Kidney (tissue), 22 donors: ENCODE measurements around the gene JOSD2. TPM values are rescaled to one million over a fixed set of nuclear protein-coding genes. Genes with fewer than 3 reads are reported as not detected.
A peak's percentile ranks its signal among the peaks of the same experiment; 100 is the strongest.

Source experiments
- DNase-seq, 5 donors: peaks; one replicate each; pipeline ENCODE4 v3.0.0-alpha.2; 2013 to 2020
- FAIRE-seq: peaks from 2 replicates; lab custom pipeline; 2012; peaks lifted over from hg19 to GRCh38; lab: Jason Lieb, UNC
- H3K27ac ChIP-seq, 2 donors: one replicate each; pipeline ENCODE4 v1.7.0; 2013; ENCODE audit warnings: low read depth in 2 of 2, low read length in 2 of 2, inconsistent platforms in 1 of 2
- H3K27me3 ChIP-seq: one replicate; pipeline ENCODE4 v1.7.1; 2013; ENCODE audit warnings: low read length, inconsistent platforms; ENCODE audit not compliant: control insufficient read depth, insufficient read depth
- H3K36me3 ChIP-seq, 3 donors: one replicate each; pipeline versions ENCODE4 v1.7.0 to v1.7.1; 2013; ENCODE audit warnings: low read length in 3 of 3, control low read depth in 1 of 3, inconsistent platforms in 1 of 3; ENCODE audit not compliant: insufficient read depth in 3 of 3, control insufficient read depth in 2 of 3
- H3K4me1 ChIP-seq, 3 donors: one replicate each; pipeline versions ENCODE4 v1.7.0 to v1.7.1; 2013; ENCODE audit warnings: low read length in 3 of 3, inconsistent platforms in 1 of 3, low read depth in 1 of 3; ENCODE audit not compliant: control insufficient read depth in 2 of 3, insufficient read depth in 2 of 3
- H3K4me3 ChIP-seq, 3 donors: one replicate each; pipeline versions ENCODE4 v1.7.0 to v1.8.1; 2013; ENCODE audit warnings: low read length in 3 of 3, control low read depth in 1 of 3, inconsistent platforms in 1 of 3
- H3K9ac ChIP-seq, 3 donors: one replicate each; pipeline versions ENCODE4 v1.7.0 to v1.7.1; 2013; ENCODE audit warnings: low read length in 3 of 3, control low read depth in 1 of 3, inconsistent platforms in 1 of 3
- H3K9me3 ChIP-seq, 3 donors: one replicate each; pipeline versions ENCODE4 v1.7.0 to v1.7.1; 2013; ENCODE audit warnings: low read length in 3 of 3, control low read depth in 1 of 3, inconsistent platforms in 1 of 3; ENCODE audit not compliant: control insufficient read depth in 2 of 3, insufficient read depth in 1 of 3
- intact Hi-C: fragments of 100-400 bp; cut with DNase I; formaldehyde crosslinking; loops from one replicate; pipeline ENCODE4 v1.11.1; 2022
- long read RNA-seq, 10 donors: library from polyadenylated mRNA in 1 of 10; unstranded in 1 of 10; transcript quantifications; one replicate each; pipeline ENCODE4 v2.0.0 and lab custom pipeline, GENCODE V29; 2021 to 2026
- polyA plus RNA-seq: library from polyadenylated mRNA; stranded (reverse); fragments of 350-450 nt; fragmentation: Illumina TruSeq; extraction: RNeasy Lipid Tissue Mini Kit (QIAGEN cat#74804); gene quantifications from one replicate; pipeline ENCODE4 v1.2.3, GENCODE V29; 2014; ENCODE audit warnings: low read depth, low replicate concordance; ENCODE audit not compliant: insufficient read depth
- total RNA-seq: library from RNA; stranded (reverse); fragmentation: NEBNext Ultra II Directional; extraction: Animal tissue kit (Norgen Biotek cat#: 25700); gene quantifications from one replicate; pipeline ENCODE4 v1.2.1, GENCODE V29; 2021
- TF ChIP-seq, protein P1 (sequence below): IDR thresholded peaks from 3 replicates; pipeline ENCODE4 v1.5.1; 2012; ENCODE audit warnings: mild to moderate bottlenecking, moderate library complexity, borderline replicate concordance; ENCODE audit not compliant: insufficient read depth; ENCODE audit errors: extremely low read depth
- donor health status: control.
- donor health status: control.
- donor health status: control.
- donor health status: control.
- donor health status: control.
- donor health status: DM: yes; HTN: yes; CAD: no.
- donor health status: Normal renal cell carcinoma (clear cell type).

The JOSD2 gene, protein sequence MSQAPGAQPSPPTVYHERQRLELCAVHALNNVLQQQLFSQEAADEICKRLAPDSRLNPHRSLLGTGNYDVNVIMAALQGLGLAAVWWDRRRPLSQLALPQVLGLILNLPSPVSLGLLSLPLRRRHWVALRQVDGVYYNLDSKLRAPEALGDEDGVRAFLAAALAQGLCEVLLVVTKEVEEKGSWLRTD
- total RNA-seq: 31.7 TPM
- polyA plus RNA-seq: 73.7 TPM
- long read RNA-seq, donor 1, partial matches to known transcripts: 0 of 6 reads
- long read RNA-seq, donor 1, other reads (novel, unspliced or antisense): 0 of 6 reads
- long read RNA-seq, donor 2, transcript JOSD2-204 (5 exons, 996 nt): major isoform, 6 of 8 reads
- long read RNA-seq, donor 2, partial matches to known transcripts: 0 of 8 reads
- long read RNA-seq, donor 2, other reads (novel, unspliced or antisense): 0 of 8 reads
- long read RNA-seq, donor 3, partial matches to known transcripts: 0 of 7 reads
- long read RNA-seq, donor 3, other reads (novel, unspliced or antisense): 0 of 7 reads
- long read RNA-seq, donor 4, partial matches to known transcripts: 0 of 7 reads
- long read RNA-seq, donor 4, other reads (novel, unspliced or antisense): 0 of 7 reads
- long read RNA-seq, donor 5, partial matches to known transcripts: 0 of 1 reads
- long read RNA-seq, donor 5, other reads (novel, unspliced or antisense): 0 of 1 reads
- long read RNA-seq, donor 6, transcript JOSD2-204 (5 exons, 996 nt): major isoform, 14 of 19 reads
- long read RNA-seq, donor 6, partial matches to known transcripts: 0 of 19 reads
- long read RNA-seq, donor 6, other reads (novel, unspliced or antisense): 0 of 19 reads
- long read RNA-seq, donor 7, transcript JOSD2-204 (5 exons, 996 nt): major isoform, 11 of 19 reads
- long read RNA-seq, donor 7, partial matches to known transcripts: 2 of 19 reads
- long read RNA-seq, donor 7, other reads (novel, unspliced or antisense): 3 of 19 reads
- long read RNA-seq, donor 8, transcript JOSD2-204 (5 exons, 996 nt): major isoform, 8 of 11 reads
- long read RNA-seq, donor 8, partial matches to known transcripts: 0 of 11 reads
- long read RNA-seq, donor 8, other reads (novel, unspliced or antisense): 0 of 11 reads
- long read RNA-seq, donor 9, transcript JOSD2-204 (5 exons, 996 nt): major isoform, 6 of 9 reads
- long read RNA-seq, donor 9, partial matches to known transcripts: 0 of 9 reads
- long read RNA-seq, donor 9, other reads (novel, unspliced or antisense): 0 of 9 reads
- long read RNA-seq, donor 10, partial matches to known transcripts: 0 of 6 reads
- long read RNA-seq, donor 10, other reads (novel, unspliced or antisense): 0 of 6 reads

GRCh38 chr19:50511069-50511822 lies at the start of gene JOSD2:
JOSD2 (minus strand) TSS chr19:50511191; CDS start chr19:50510431, 760 bp downstream.
- Histone ChIP-seq H3K27ac (peak within 1 kb of the TSS; percentile 76 to 78), H3K27me3 (no peaks in the 10 kb centered on the region), H3K4me3 (peak within 1 kb of the TSS; percentile 72 to 88 (median 75)), H3K9ac (peak within 1 kb of the TSS; percentile 63 to 78 (median 73)), H3K36me3 (no peaks in the 10 kb centered on the region), H3K9me3 (no peaks in the 10 kb centered on the region), H3K4me1 (peaks cover 0 to 9% (median 6%) of the 10 kb centered on the region in 3 donors)
- FAIRE-seq: peak; percentile 78
- TF ChIP-seq, protein P1, sequence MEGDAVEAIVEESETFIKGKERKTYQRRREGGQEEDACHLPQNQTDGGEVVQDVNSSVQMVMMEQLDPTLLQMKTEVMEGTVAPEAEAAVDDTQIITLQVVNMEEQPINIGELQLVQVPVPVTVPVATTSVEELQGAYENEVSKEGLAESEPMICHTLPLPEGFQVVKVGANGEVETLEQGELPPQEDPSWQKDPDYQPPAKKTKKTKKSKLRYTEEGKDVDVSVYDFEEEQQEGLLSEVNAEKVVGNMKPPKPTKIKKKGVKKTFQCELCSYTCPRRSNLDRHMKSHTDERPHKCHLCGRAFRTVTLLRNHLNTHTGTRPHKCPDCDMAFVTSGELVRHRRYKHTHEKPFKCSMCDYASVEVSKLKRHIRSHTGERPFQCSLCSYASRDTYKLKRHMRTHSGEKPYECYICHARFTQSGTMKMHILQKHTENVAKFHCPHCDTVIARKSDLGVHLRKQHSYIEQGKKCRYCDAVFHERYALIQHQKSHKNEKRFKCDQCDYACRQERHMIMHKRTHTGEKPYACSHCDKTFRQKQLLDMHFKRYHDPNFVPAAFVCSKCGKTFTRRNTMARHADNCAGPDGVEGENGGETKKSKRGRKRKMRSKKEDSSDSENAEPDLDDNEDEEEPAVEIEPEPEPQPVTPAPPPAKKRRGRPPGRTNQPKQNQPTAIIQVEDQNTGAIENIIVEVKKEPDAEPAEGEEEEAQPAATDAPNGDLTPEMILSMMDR: no peak
- peak; percentile 99 to 100 (median 100) for DNase-seq
- intact Hi-C loops: no loop called here

DNA sequence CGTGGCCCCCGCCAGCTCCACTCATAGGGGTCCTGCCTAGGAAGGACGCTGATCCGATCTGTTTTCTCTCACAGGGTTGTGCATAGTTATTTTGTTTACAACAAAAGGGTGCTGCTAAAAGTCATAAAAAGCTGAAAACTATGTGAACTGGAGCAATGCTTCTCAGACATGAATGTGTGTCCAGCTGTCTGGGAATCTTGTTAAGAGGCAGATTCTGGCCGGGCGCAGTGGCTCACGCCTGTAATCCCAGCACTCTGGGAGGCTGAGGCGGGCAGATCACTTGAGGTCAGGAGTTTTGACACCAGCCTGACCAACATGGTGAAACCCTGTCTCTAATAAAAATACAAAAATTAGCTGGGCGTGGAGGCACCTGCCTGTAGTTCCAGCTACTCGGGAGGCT lies 48.6 kb upstream of the JOSD2 start:
- Histone ChIP-seq H3K4me1 (peaks cover 0 to 4% (median 0%) of the 10 kb centered on the region in 3 donors), H3K36me3 (no peaks in the 10 kb centered on the region), H3K4me3 (no peak overlapping the region), H3K27ac (no peak overlapping the region), H3K9me3 (no peaks in the 10 kb centered on the region), H3K9ac (no peak overlapping the region), H3K27me3 (no peaks in the 10 kb centered on the region)
- no peak for FAIRE-seq
- intact Hi-C loops: no loop called here
- TF ChIP-seq, protein P1: no peak
- no peak for DNase-seq

GRCh38 chr19:50558449-50558848 lies 47.5 kb upstream of the JOSD2 start:
- Histone ChIP-seq H3K4me3 (no peak overlapping the region), H3K4me1 (peaks cover 0 to 4% (median 0%) of the 10 kb centered on the region in 3 donors), H3K9ac (no peak overlapping the region), H3K9me3 (no peaks in the 10 kb centered on the region), H3K27ac (no peak overlapping the region), H3K27me3 (no peaks in the 10 kb centered on the region), H3K36me3 (no peaks in the 10 kb centered on the region)
- FAIRE-seq (no peak), DNase-seq (no peak)
- intact Hi-C loops: no loop called here
- TF ChIP-seq, protein P1: no peak
